GM18502 (cell line): ENCODE data around the gene PTPRN2.
"Not testable (repeated sequence)": the region's sequence is repeated elsewhere in the genome, so short reads cannot be mapped to it uniquely, and the experiment has no call there.

Source experiments
- ATAC-seq: cut with Tn5 transposase; IDR thresholded peaks from one replicate; pipeline ENCODE4 v1.9.1; 2021; ENCODE audit warnings: mild to moderate bottlenecking; ENCODE audit not compliant: unreplicated experiment, poor library complexity

Gene PTPRN2

DNA sequence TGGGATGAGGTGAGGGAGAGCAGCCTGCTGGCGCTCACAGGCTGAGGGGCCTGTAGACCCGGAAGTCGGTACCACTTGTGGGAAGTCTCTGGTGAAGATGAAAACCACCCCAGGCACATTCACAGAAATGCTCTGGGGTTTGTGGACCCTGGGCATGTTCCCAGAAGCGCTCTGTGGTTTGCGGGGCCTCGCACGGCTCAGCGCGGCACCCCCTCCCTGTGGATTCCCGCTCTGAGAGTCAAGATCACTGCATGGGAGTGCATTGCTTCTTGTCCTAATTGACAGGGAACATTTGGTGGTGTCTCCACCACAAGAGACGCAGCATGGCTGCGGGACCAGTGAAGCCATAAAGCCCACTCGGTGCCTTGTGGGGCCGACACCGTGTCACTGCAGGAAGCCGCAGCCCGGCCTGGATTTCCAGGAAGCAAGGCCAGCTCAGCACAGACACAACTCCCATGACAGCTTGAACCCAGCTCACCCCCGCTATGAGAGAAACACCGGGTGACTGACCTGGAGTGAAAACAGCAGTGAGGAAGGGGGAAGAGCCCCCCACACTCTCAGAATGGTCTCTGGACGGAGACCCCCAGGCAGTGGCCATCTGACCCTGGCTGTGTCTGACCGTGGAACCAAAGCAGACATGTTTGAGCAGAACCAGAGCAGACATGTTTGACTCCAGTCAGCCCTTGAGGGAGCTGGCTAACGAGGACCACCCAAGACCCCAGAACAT is 157.2 kb downstream of the PTPRN2 start:
- ATAC-seq, result no peak

- no peak for ATAC-seq
Measured at GRCh38 chr7:158428837-158429753, 158.5 kb downstream of the PTPRN2 start.

DNA sequence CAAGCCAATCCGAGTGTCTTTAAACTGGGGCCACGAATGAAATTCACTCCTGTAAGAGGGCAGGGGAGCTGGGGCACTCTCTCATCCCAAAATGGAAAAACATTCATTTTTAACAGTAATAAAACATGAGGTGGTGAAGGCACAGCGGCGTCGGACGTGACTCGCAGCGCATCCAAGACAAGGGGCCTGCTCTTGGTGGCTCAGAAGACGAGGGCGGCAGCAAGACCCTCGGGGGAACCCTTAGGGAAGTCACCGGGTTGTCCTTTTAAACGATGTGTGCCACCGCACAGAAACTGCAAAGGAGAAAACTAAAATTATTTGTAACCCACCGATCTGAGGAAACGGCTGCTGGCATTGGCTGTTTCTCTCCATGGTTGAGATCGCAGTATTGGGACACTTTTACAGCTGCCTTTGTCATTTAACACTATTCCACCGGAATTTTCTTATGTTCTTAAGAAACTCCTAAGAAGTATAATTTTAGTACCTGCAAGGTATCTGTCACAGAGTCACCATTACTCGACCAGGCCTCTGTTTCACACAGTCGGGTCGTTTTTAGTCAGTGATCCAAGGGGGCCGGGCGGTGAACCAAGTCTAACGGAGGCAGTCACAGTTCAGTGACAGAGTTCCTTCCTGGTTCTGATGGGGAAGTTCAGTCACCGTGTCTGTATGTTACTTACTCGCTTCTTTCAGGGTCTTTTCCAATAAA is 159.3 kb downstream of the PTPRN2 start:
- ATAC-seq, result no peak

DNA sequence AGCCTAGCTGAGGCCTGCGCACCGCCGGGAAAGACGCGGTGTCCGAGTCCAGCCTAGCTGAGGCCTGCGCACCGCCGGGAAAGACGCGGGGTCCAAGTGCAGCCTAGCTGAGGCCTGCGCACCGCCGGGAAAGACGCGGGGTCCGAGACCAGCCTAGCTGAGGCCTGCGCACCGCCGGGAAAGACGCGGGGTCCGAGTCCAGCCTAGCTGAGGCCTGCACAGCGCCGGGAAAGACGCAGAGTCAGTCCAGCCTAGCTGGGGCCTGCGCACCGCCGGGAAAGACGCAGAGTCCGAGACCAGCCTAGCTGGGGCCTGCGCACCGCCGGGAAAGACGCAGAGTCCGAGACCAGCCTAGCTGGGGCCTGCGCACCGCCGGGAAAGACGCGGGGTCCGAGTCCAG is 161.9 kb downstream of the PTPRN2 start:
- ATAC-seq, result not testable (repeated sequence)

- ATAC-seq, result no peak
Measured at GRCh38 chr7:158424531-158424930, 163.1 kb downstream of the PTPRN2 start.

- ATAC-seq, result no peak
Measured at GRCh38 chr7:158424011-158424410, 163.6 kb downstream of the PTPRN2 start.

DNA sequence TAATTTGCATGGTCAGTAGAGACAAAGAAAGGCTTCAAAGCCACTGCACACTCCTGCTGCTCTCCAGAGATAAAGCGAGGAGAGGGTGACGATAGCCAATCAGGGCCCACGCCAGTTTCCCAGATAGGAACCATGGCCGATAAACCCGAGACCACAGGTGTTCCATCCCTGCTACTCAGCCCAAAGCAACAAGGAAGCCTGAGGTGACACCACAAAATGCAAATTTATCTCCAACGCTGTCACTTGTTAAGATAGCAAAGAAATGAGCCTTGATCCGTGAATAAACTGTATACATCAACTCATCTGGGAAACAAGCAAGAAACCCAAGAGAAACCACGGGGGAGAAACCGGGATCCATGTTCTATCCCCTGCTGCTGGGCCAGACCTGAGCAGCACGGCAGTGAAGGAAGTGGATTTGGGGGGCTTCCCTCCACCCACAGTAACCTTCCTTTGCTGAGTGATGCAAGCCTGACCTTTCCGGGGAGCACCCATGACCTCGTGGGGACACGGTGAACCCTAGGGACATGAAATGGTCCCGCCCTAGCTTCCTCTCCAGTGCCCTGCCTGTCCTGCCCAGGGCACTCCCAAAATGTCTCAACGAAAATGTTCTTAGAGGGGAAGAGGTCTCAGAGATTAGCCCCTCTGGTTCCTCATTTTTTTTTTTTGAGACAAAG is 164.6 kb downstream of the PTPRN2 start:
- ATAC-seq, result no peak

GRCh38 chr7:158422196-158422886 is 165.3 kb downstream of the PTPRN2 start:
- ATAC-seq, result no peak

GRCh38 chr7:158421361-158421760 is 166.3 kb downstream of the PTPRN2 start:
- ATAC-seq, result no peak

GRCh38 chr7:158420591-158421340 is 166.9 kb downstream of the PTPRN2 start:
- no peak for ATAC-seq

- no peak for ATAC-seq
Measured at GRCh38 chr7:158419238-158419785, 168.3 kb downstream of the PTPRN2 start.

GRCh38 chr7:158418395-158418794 is 169.2 kb downstream of the PTPRN2 start:
- ATAC-seq, result not testable (repeated sequence)

DNA sequence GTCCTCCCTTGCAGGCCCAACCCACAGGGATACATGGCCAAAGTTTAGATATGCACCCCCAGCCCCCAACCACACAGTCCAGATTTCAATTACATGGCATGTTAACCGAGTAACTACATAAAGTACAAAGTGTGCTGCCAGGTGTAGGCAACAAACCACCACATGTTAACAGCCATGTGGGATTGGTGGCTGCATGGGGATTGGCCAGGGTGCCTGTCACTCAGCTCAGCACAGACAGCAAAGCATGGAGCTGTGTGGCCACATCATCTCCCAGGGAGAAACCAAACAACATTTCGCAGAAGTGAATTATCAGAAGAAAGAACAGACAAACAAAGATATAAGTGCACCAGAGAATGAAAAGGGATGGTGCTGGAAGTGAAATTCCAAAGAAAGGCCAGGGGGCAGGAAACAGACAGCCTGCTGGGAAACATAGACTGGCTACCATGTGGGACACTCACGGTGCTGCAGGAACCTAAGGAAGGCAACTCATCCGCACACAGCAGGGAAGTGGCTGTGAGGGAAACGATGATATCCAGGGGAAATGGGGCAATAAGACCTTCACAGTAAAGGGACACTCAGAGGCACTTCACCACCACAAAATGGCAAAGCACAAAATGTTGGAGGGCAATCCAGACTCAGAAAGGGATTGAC is 171.2 kb downstream of the PTPRN2 start:
- ATAC-seq, result no peak

- ATAC-seq, result no peak
Measured at GRCh38 chr7:158415316-158415715, 172.3 kb downstream of the PTPRN2 start.

- no peak for ATAC-seq
Measured at GRCh38 chr7:158414486-158414961, 173.1 kb downstream of the PTPRN2 start.

DNA sequence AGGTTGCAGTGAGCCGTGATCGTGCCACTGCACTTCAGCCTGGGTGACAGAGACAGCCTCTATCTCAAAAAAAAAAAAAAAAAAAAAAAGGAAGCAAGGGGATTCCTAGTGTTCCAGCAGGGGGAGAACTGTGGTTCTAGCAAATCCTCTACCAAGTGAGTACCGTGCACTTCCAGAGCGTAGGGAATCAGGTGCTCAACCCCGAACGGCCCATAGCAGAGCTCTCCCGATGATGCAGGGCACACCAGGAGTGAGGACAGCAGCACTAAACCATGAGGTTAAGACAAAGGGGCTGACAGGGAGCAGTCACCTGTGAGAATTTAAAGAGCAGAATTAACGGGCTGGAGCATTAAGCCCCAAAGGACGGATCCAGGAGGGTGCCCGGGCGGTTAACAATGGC is 173.6 kb downstream of the PTPRN2 start:
- ATAC-seq, result no peak

DNA sequence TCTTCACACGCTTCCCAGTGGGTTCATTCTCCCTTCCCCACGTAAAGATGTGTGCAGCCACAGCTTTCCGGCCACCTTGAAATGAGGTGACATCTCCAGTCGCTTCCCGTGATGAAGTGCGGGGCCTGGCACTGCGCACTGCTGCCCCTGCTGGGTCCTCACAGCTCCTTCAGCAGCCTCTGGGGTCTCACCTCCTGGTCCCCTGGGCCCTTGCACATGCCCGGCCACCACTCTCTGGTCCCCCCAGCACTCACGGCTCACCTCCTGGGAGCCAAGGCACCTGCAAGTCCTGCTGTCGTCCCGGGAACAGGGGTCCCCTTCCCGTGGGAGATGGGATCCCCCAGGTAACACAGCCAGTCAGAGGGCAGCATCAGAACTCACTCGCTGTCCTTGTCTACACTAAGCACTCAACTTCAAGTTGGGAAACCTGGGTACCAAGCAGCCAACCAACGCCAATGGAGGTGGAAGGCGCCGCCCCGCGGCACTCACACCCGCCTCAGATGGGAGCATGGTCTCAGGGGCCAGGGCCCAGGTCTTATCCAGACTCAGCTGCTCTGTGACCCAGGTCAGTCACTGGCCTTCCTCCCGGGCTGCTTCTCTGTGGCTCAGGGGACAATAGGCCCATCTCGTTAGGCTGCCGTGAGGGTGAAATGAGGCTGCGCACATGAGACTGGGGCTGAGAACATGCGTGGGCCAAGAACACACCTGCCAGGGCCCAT is 176.2 kb downstream of the PTPRN2 start:
- ATAC-seq, result no peak
